Heart left ventricle (tissue), 13 donors: ENCODE measurements around the gene TTC7B.

ENCODE experiments used
- POLR2A ChIP-seq, 2 donors: fragments of 450-650 bp; IDR thresholded peaks; one replicate each; pipeline ENCODE4 v1.6.1; 2017; ENCODE audit warnings: antibody characterized with exemption in 2 of 2, mild to moderate bottlenecking in 2 of 2, moderate library complexity in 2 of 2
- TF ChIP-seq, protein P1 (sequence below), 12 donors: fragments of 200-600 bp; sonication (generic) in 4 of 12; IDR thresholded peaks; one replicate each; pipeline versions ENCODE4 v1.5.0 to v1.8.0; 2018 to 2022; ENCODE audit warnings: antibody characterized with exemption in 12 of 12, mild to moderate bottlenecking in 5 of 12
- donor health status: ischemic (EF 13 %, LVEDD 7.1; RV severe dilation, severe dysfunction).
- donor health status: DM: no; HTN: yes; CAD: no.
- donor health status: DM: no; HTN: no; CAD: no.
- donor health status: ischemic (EF 25% LVEDD 6.9; RV normal size, moderate dysfunction).
- donor health status: ischemic (EF 25% LVEDD 5.7; RV mildly dilated, moderate dysfunction).
- donor health status: ischemic (EF 35%, LVEDD 5.7; RV mildly dilated, moderate dysfunction).
- donor health status: nonischemic (EF 11% LVEDD 7.7; RV severe dilation, severe dysfunction).
- donor health status: DM: yes; HTN: yes; CAD: no.
- donor health status: PGD.
- donor health status: ischemic (EF 29% LVEDD 5.4; RV normal size, mild dysfunction).
- donor health status: nonischemic (EF 23%, LVEDD 6.1; RV moderate dilation, normal function).

GRCh38 chr14:90597961-90598360 is 218.3 kb downstream of the TTC7B start:
- TF ChIP-seq, protein P1, sequence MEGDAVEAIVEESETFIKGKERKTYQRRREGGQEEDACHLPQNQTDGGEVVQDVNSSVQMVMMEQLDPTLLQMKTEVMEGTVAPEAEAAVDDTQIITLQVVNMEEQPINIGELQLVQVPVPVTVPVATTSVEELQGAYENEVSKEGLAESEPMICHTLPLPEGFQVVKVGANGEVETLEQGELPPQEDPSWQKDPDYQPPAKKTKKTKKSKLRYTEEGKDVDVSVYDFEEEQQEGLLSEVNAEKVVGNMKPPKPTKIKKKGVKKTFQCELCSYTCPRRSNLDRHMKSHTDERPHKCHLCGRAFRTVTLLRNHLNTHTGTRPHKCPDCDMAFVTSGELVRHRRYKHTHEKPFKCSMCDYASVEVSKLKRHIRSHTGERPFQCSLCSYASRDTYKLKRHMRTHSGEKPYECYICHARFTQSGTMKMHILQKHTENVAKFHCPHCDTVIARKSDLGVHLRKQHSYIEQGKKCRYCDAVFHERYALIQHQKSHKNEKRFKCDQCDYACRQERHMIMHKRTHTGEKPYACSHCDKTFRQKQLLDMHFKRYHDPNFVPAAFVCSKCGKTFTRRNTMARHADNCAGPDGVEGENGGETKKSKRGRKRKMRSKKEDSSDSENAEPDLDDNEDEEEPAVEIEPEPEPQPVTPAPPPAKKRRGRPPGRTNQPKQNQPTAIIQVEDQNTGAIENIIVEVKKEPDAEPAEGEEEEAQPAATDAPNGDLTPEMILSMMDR (IDR thresholded peaks at IDR 0.05), result no peak
- no peak for TF ChIP-seq POLR2A (IDR thresholded peaks at IDR 0.05)
